ENCODE measurements around the gene OR2L3. TPM values are rescaled to one million over a fixed set of nuclear protein-coding genes. Genes with fewer than 3 reads are reported as not detected.
A peak's percentile ranks its signal among the peaks of the same experiment; 100 is the strongest.
"Not testable (repeated sequence)": the region's sequence is repeated elsewhere in the genome, so short reads cannot be mapped to it uniquely, and the experiment has no call there.

Gene OR2L3
- polyA plus RNA-seq, 6 donors from 2014 or later = 0.12 TPM; not detected in 5

DNA sequence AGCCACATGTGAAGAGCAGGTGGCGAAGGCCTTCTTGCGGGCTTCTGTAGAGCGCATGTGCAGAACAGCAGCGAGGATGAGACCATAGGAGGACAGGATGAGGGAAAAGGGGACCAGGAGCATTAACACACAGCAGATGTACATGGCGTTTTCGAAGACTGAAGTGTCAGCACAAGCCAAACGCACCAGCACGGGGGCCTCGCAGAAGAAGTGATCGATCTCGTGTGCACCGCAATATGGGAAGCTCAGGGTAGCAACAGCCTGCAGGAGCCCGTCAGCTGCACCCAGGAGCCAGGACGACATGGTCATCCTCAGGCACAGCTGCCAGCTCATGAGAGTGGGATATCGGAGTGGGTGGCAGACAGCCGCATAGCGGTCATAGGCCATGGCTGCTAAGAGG, 37.2 kb downstream of the OR2L3 start:
- not testable (repeated sequence) for H3K4me3 Mint-ChIP-seq; ATAC-seq (ENCODE audit: low read depth in 2 of 2); H3K27me3 Mint-ChIP-seq

GRCh38 chr1:248094884-248095283, 48.2 kb downstream of the OR2L3 start, which contains the start of gene OR2L13:
Gene OR2L13 (plus strand): TSS chr1:248095184. CDS start chr1:248099376, 4,192 bp downstream.
- peaks cover 0 to 6% of the 10 kb centered on the region in 2 donors for H3K36me3 Mint-ChIP-seq
- ATAC-seq (ENCODE audit: low read depth in 2 of 2) (no peak), DNase-seq (no peak)
- H3K4me3 Mint-ChIP-seq = no peak within 1 kb of the TSS
- peaks cover 0 to 16% (median 7%) of the 10 kb centered on the region in 7 donors for H3K9me3 Mint-ChIP-seq
- H3K4me1 Mint-ChIP-seq = peaks cover 0 to 3% (median 0%) of the 10 kb centered on the region in 3 donors
- H3K27me3 Mint-ChIP-seq = no peaks in the 10 kb centered on the region
- no peak within 1 kb of the TSS for H3K27ac Mint-ChIP-seq

More for the DNA sequence above, 37.2 kb downstream of the OR2L3 start:
- not testable (repeated sequence) for H3K4me1 Mint-ChIP-seq, H3K36me3 Mint-ChIP-seq, H3K9me3 Mint-ChIP-seq, DNase-seq, H3K27ac Mint-ChIP-seq

- DNase-seq = no peak
- H3K36me3 Mint-ChIP-seq = peaks cover 0 to 7% of the 10 kb centered on the region in 2 donors
- H3K27me3 Mint-ChIP-seq = no peaks in the 10 kb centered on the region
- H3K4me3 Mint-ChIP-seq = no peak overlapping the region
- ATAC-seq (ENCODE audit: low read depth in 2 of 2) = no peak
- H3K27ac Mint-ChIP-seq = peak overlapping the region in 2 of 6 donors; percentile 31 to 58
- peaks cover 0 to 8% (median 1%) of the 10 kb centered on the region in 7 donors for H3K9me3 Mint-ChIP-seq
- H3K4me1 Mint-ChIP-seq = peaks cover 0 to 3% (median 0%) of the 10 kb centered on the region in 3 donors
Measured at GRCh38 chr1:248098529-248098928, 51.9 kb downstream of the OR2L3 start.

DNA sequence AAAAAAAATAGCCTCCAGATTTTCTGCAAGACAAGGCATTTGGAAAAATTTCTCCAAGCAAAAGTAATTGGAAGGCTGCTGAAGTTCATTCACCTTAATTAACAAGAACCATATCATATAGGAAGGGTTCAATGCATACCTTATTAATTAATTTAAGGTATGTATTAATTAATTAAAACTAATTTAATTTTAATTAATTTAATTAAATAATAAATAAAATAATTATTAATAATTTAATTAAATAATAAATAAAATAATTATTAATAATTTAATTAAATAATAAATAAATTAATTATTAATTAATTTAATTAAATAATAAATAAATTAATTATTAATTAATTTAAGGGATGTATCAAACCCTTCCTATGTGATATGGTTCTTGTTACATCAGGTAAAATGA, 56.2 kb downstream of the OR2L3 start:
- Mint-ChIP-seq H3K4me3 (no peak overlapping the region), H3K9me3 (peaks cover 6 to 30% (median 10%) of the 10 kb centered on the region in 7 donors), H3K27ac (no peak overlapping the region), H3K4me1 (peaks cover 0 to 3% (median 0%) of the 10 kb centered on the region in 3 donors), H3K27me3 (no peaks in the 10 kb centered on the region), H3K36me3 (peaks cover 0 to 11% of the 10 kb centered on the region in 2 donors)
- DNase-seq = no peak
- ATAC-seq (ENCODE audit: low read depth in 2 of 2) = no peak

DNA sequence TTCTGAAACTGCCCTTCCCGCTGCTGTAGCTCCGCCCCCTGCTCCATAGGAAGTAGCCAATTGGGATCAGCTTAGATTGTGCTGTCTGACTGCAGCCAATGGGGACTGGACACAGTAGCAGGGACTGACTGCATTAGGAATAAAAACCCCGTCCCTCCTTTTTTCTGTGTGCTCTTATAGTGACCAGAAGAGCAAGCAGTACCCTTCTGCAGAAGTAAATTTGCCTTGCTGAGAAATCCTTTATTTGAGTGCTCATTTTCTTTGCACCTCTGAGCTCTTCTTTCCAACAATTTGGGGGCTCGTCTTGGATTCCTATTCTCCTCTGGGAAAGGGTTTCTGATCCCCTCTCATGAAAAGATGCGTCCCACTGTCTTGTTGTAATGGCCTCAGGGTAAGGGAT, 64.5 kb downstream of the OR2L3 start:
- DNase-seq (no peak), ATAC-seq (ENCODE audit: low read depth in 2 of 2) (no peak)
- Mint-ChIP-seq H3K4me1 (no peaks in the 10 kb centered on the region), H3K27me3 (no peaks in the 10 kb centered on the region), H3K36me3 (peaks cover 0 to 33% of the 10 kb centered on the region in 2 donors), H3K27ac (no peak overlapping the region), H3K9me3 (peaks cover 21 to 78% (median 32%) of the 10 kb centered on the region in 7 donors), H3K4me3 (peak overlapping the region in 1 of 8 donors; percentile 31)

Other genes starting within 250 kb of the OR2L3 start
- not detected for gene OR14A16, start 222.7 kb upstream of the OR2L3 start, polyA plus RNA-seq (ENCODE audit: low read depth in 6 of 6)
- gene OR11L1, start 204.9 kb upstream of the OR2L3 start, polyA plus RNA-seq (ENCODE audit: low read depth in 6 of 6) = not detected
- gene TRIM58, start 189.6 kb upstream of the OR2L3 start, polyA plus RNA-seq (ENCODE audit: low read depth in 6 of 6) = 1 to 10 TPM; 2.2 to 6.2 (median 4.7) TPM
- gene OR2W3, start 151.2 kb upstream of the OR2L3 start, polyA plus RNA-seq (ENCODE audit: low read depth in 6 of 6) = 10 to 100 TPM in 1 of 6 donors, 1 to 10 TPM in 3, under 1 TPM in 2; 0.67 to 10.6 (median 2.0) TPM
- under 1 TPM in 1 of 6 donors, not detected in 5; 0.43 TPM for gene OR2T8, start 126.6 kb upstream of the OR2L3 start, polyA plus RNA-seq (ENCODE audit: low read depth in 6 of 6)
- not detected for gene OR2AJ1, start 121.9 kb upstream of the OR2L3 start, polyA plus RNA-seq (ENCODE audit: low read depth in 6 of 6)
- under 1 TPM in 2 of 6 donors, not detected in 4; 0.51 to 0.74 TPM for gene OR2L8, start 98.0 kb upstream of the OR2L3 start, polyA plus RNA-seq (ENCODE audit: low read depth in 6 of 6)
- gene OR2AK2, start 81.6 kb upstream of the OR2L3 start, polyA plus RNA-seq (ENCODE audit: low read depth in 6 of 6) = not detected
- gene OR2L5, start 33.2 kb upstream of the OR2L3 start, polyA plus RNA-seq (ENCODE audit: low read depth in 6 of 6) = not detected
- gene OR2L2, start 16.8 kb upstream of the OR2L3 start, polyA plus RNA-seq (ENCODE audit: low read depth in 6 of 6) = 1 to 10 TPM in 1 of 6 donors, under 1 TPM in 4, not detected in 1; 0.16 to 1.7 (median 0.74) TPM
- gene OR2L13, start 48.3 kb downstream of the OR2L3 start, polyA plus RNA-seq (ENCODE audit: low read depth in 6 of 6) = 1 to 10 TPM in 2 of 6 donors, under 1 TPM in 3, not detected in 1; 0.27 to 1.7 (median 0.61) TPM
- not detected for gene OR2M5, start 98.3 kb downstream of the OR2L3 start, polyA plus RNA-seq (ENCODE audit: low read depth in 6 of 6)
- not detected for gene OR2M2, start 128.0 kb downstream of the OR2L3 start, polyA plus RNA-seq (ENCODE audit: low read depth in 6 of 6)
- gene OR2M3, start 150.4 kb downstream of the OR2L3 start, polyA plus RNA-seq (ENCODE audit: low read depth in 6 of 6) = not detected
- not detected for gene OR2M4, start 184.6 kb downstream of the OR2L3 start, polyA plus RNA-seq (ENCODE audit: low read depth in 6 of 6)
- gene OR2T33, start 231.1 kb downstream of the OR2L3 start, polyA plus RNA-seq (ENCODE audit: low read depth in 6 of 6) = 1 to 10 TPM in 1 of 6 donors, not detected in 5; 1.6 TPM

Measured in naive B cell (primary cell).